Hematopoietic multipotent progenitor cell (in vitro differentiated cells): ENCODE data around the gene ADAMTSL1. TPM values are rescaled to one million over a fixed set of nuclear protein-coding genes. Genes with fewer than 3 reads are reported as not detected.

ENCODE experiments used
- DNase-seq, 3 donors: peaks; one replicate each; pipeline ENCODE4 v3.0.0-alpha.2; 2011 to 2015; ENCODE audit warnings: low read depth in 2 of 3, low spot score in 2 of 3
- total RNA-seq: library from RNA; depleted of rRNA; stranded (reverse); fragments of >200 nt; gene quantifications from one replicate; pipeline ENCODE4 v1.2.3, GENCODE V29; 2012

The ADAMTSL1 gene
- total RNA-seq, 1 donor, result under 0.01 TPM

GRCh38 chr9:18689921-18690320 lies 216.0 kb downstream of the ADAMTSL1 start:
- no peak for DNase-seq

- DNase-seq, result no peak
These were observed 218.3 kb downstream of the ADAMTSL1 start for GRCh38 chr9:18692268-18692667.

GRCh38 chr9:18692962-18693361 lies 219.0 kb downstream of the ADAMTSL1 start:
- no peak for DNase-seq

- DNase-seq, result no peak
These were observed 221.2 kb downstream of the ADAMTSL1 start for GRCh38 chr9:18694959-18695668.

GRCh38 chr9:18698992-18699391 lies 225.0 kb downstream of the ADAMTSL1 start:
- DNase-seq, result no peak

GRCh38 chr9:18699764-18700163 lies 225.8 kb downstream of the ADAMTSL1 start:
- DNase-seq, result no peak

GRCh38 chr9:18700714-18701113 lies 226.8 kb downstream of the ADAMTSL1 start:
- DNase-seq, result no peak

- no peak for DNase-seq
These were observed 229.4 kb downstream of the ADAMTSL1 start for GRCh38 chr9:18703151-18703900.

- no peak for DNase-seq
These were observed 230.0 kb downstream of the ADAMTSL1 start for GRCh38 chr9:18703901-18704379.

GRCh38 chr9:18705796-18706392 lies 231.9 kb downstream of the ADAMTSL1 start:
- no peak for DNase-seq

GRCh38 chr9:18706648-18707047 lies 232.7 kb downstream of the ADAMTSL1 start:
- DNase-seq, result no peak

GRCh38 chr9:18707061-18707461 lies 233.1 kb downstream of the ADAMTSL1 start:
- DNase-seq, result no peak

- DNase-seq, result no peak
These were observed 233.7 kb downstream of the ADAMTSL1 start for GRCh38 chr9:18707489-18708205.

GRCh38 chr9:18708429-18708828 lies 234.5 kb downstream of the ADAMTSL1 start:
- DNase-seq, result no peak

GRCh38 chr9:18710065-18710464 lies 236.1 kb downstream of the ADAMTSL1 start:
- no peak for DNase-seq

- no peak for DNase-seq
These were observed 243.8 kb downstream of the ADAMTSL1 start for GRCh38 chr9:18717759-18718158.

- DNase-seq, result no peak
These were observed 244.4 kb downstream of the ADAMTSL1 start for GRCh38 chr9:18718393-18718792.

- DNase-seq, result no peak
These were observed 245.0 kb downstream of the ADAMTSL1 start for GRCh38 chr9:18718932-18719331.

GRCh38 chr9:18720691-18721090 lies 246.7 kb downstream of the ADAMTSL1 start:
- DNase-seq, result no peak

- DNase-seq, result no peak
These were observed 247.5 kb downstream of the ADAMTSL1 start for GRCh38 chr9:18721267-18721994.

- DNase-seq, result no peak
These were observed 248.0 kb downstream of the ADAMTSL1 start for GRCh38 chr9:18721995-18722310.
